ENCODE data around the gene ASIC1.

GRCh38 chr12:50016501-50017475 is 40.6 kb upstream of the ASIC1 start:
- TF ChIP-seq CTCF (IDR thresholded peaks at IDR 0.05) = no peak
- TF ChIP-seq POLR2A (IDR thresholded peaks at IDR 0.05) = no peak
- peak in 1 of 3 donors; percentile 32 for TF ChIP-seq POLR2AphosphoS5 (IDR thresholded peaks at IDR 0.05)

All from stomach (tissue), 4 donors.